GM21786 (cell line): Measurements from ENCODE around the gene MCAT.
"Not testable (repeated sequence)": the region's sequence is repeated elsewhere in the genome, so short reads cannot be mapped to it uniquely, and the experiment has no call there.

Experiments
- ATAC-seq: cut with Tn5 transposase; IDR thresholded peaks from one replicate; pipeline ENCODE4 v1.9.1; 2021; ENCODE audit not compliant: unreplicated experiment

MCAT gene

GRCh38 chr22:43127166-43127908, 15.9 kb downstream of the MCAT start:
- no peak for ATAC-seq

GRCh38 chr22:43126501-43127165, 16.6 kb downstream of the MCAT start:
- ATAC-seq = no peak

GRCh38 chr22:43118953-43119458, 24.2 kb downstream of the MCAT start:
- ATAC-seq = no peak

GRCh38 chr22:43118024-43118849, 25.0 kb downstream of the MCAT start:
- ATAC-seq = no peak

GRCh38 chr22:43116932-43117331, 26.3 kb downstream of the MCAT start:
- ATAC-seq = no peak

- ATAC-seq = no peak
These were observed 28.2 kb downstream of the MCAT start for GRCh38 chr22:43114958-43115357.

- no peak for ATAC-seq
These were observed 29.5 kb downstream of the MCAT start for GRCh38 chr22:43113526-43114251.

- ATAC-seq = no peak
These were observed 32.1 kb downstream of the MCAT start for GRCh38 chr22:43110927-43111623.

GRCh38 chr22:43110444-43110926, 32.7 kb downstream of the MCAT start, which contains the start of gene BIK:
BIK (plus strand) TSS chr22:43110750; CDS start chr22:43124023, 13,273 bp downstream.
- ATAC-seq = no peak

- ATAC-seq = no peak
These were observed 33.2 kb downstream of the MCAT start for GRCh38 chr22:43109921-43110443.

GRCh38 chr22:43109511-43109910, 33.7 kb downstream of the MCAT start:
- ATAC-seq = no peak

GRCh38 chr22:43106302-43106701, 36.9 kb downstream of the MCAT start:
- no peak for ATAC-seq

GRCh38 chr22:43104950-43105349, 38.2 kb downstream of the MCAT start:
- not testable (repeated sequence) for ATAC-seq

- ATAC-seq = not testable (repeated sequence)
These were observed 39.1 kb downstream of the MCAT start for GRCh38 chr22:43104056-43104625.

GRCh38 chr22:43101306-43101705, 41.9 kb downstream of the MCAT start:
- no peak for ATAC-seq

GRCh38 chr22:43100225-43100624, 43.0 kb downstream of the MCAT start:
- no peak for ATAC-seq

- no peak for ATAC-seq
These were observed 44.1 kb downstream of the MCAT start for GRCh38 chr22:43099095-43099494.

- ATAC-seq = no peak
These were observed 44.8 kb downstream of the MCAT start for GRCh38 chr22:43098356-43098755.

- ATAC-seq = no peak
These were observed 46.8 kb downstream of the MCAT start for GRCh38 chr22:43096420-43096819.
